Endothelial cell of hepatic sinusoid (primary cell): Measurements from ENCODE around the gene GRAMD1B.

Experiments
- in situ Hi-C: cut with HindIII; loops from 2 replicates; pipeline ENCODE4 v1.10.0; 2017; ENCODE audit warnings: low sequenced_read_pairs

GRAMD1B gene

DNA sequence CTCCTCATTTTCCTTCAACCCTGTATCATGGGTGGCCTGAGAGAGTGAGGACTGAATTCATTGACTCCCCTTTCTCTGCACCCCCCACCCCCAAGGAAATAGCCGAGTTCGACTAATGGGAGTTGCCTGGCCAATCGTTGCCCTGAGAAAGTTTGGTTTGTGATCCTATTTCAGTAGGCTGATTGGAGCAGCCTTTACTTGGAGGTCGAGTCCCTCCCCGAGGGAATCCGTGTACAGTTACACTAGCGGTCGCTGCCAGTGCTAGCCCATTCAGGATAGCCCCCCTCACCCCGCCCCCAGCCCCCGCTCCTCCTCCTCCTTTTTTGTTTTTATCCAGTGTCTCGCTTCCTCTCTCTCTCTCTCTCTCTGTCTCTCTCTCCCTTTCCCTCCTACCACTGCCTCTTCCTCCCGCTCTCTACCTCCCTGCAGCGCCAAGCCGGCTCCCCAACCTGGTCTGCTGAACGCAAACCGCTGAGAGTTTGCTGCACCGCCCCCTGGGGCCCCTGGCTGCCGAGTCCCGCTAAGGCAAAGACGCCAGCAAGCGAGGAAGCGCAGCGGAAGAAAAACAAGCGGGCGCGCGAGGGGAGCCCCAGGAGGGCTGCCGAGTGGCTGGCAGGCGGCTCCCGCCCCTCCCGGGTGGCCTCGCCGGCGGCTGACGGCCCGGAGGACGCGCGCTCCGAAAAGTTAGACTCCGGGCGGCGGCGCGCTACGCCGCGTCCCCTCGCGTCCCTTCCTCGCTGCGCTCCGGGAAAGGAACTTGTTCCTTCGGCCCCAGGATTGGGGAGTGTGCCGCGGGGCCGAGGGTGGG lies at the start of gene GRAMD1B:
TSS of gene GRAMD1B (plus strand) at position 357 of the 808 bp plus-strand sequence. CDS start 524 bp downstream, outside the sequence.
- in situ Hi-C loops: no loop called here

DNA sequence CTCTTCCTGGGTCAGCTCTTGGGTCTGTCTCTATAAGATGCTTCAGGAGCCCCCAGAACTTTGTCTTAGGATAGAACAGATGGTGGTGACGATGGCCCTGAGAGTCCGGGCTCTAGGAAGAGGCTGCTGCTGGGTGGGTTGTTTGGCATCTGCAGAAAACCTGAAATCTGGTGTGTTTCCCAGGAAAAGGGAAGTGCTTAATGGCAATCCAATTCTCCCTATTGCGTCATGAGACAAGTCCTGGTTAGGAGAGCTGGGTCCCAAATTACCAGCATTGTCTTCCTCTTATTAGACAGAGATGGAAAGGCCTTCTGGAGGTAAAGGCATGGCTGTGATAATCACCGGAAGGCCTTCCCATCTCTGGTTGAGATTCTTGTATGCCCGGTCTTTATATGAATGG lies 48.9 kb upstream of the GRAMD1B start:
- in situ Hi-C loops: no loop called here

DNA sequence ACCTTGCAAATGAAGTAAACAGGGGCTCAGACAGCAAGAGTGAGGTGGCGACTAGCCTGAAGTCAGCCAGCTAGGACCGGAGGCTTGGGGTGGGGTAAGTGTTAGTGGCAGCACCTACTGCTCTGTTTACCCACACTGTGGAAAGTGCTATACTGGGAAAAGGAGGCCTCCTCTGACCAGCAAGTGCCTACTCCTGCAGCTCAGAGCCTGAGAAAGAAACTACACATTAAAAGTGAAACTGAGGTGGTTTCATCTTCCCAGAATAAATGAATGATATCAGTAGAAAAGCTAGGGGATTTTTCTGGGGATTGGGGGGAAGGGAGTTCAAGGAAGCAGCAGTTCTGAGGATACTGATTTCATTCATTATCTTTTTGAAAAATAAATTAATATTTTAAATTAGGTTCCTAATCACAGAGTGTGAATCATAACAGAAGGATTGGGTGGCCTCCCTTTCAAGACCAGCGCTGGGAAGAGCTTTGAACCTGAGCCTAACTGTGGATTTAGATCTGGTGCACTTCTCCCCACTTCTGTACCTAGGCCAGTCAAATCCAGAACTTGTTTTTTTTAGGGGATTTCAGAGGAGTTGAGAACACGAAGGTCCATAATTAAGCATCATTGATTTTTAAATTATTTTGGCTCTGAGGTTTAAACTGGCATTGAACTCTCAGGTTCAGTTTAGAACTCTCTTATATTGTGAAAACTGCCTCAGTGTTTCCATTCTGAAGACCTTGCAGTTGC lies 48.1 kb upstream of the GRAMD1B start:
- in situ Hi-C loops: no loop called here

DNA sequence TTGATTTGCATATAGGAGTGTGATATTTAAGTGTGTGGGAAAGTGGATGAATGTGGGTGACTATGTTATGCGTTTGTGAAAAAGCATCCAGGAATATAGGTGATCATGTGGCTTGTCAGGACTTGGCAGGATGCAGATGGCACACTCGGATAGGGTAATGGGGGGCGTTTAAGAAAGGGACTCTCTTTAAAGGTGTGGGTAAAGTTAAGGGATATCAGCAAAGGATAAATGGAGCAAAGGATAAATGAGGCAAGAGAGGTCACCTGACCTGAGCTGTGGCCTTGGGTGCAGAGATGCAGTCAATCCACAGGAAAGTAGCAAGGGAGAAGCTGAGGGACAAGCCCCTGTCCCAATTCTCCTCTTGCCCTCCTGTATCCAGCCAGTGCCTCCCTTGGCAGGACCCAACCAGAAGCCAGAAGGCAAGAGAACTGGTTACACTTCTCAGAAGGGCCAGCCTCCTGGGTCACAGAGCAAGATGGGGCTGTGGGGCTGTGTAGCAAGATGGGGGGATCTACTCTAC lies 47.5 kb upstream of the GRAMD1B start:
- in situ Hi-C loops: no loop called here

DNA sequence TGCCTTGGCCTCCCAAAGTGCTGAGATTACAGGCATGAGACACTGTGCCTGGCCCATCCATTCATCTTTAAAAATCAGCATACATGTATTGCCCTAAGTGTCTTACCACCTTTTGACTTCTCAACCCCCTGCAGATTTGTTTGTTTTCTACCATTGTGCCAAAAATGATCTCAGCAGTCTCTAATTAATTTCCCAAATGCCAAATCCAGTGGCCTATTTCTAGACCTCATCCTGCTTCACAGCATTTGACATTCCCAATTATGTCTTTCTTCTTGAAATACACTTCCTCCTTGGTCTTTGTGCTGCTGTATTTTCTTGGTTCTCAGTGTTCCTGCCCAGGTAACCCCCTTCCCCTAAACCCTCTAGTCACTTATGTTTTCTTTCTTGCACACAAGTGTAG lies 46.0 kb upstream of the GRAMD1B start:
- in situ Hi-C loops: no loop called here

DNA sequence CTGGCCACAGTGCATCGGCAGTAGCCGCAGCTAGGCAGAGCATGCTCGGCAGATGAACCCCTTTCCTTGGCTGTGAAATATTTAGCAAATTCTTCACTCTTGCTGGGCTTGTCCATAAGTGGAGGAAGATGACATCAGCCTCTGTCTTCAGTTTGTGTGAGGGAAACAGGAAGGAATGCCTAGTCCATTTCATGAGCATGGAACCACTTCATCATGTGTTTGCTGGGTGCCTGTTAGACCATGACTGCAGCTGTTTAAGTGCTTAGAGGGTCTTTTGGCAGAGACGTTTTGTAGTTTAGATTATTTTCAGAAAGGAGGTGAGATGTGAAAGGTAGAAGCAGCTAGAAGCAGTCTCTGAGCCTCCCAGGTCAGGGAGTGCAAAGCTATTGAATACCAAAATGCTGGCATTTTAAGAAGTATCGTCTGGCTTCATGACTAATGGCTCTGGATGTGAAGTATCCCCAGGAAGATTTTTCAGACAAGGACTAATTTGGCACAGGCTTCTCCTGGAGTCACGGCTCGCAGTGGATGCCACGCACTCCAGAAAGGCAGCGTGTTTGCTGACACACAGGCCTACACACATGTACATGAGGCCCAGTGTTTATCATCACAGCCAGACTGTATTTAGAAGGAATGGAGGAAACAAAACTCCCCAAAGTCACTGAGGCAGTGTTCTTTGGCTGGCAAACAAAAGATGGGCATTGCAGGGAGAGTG lies 43.1 kb upstream of the GRAMD1B start:
- in situ Hi-C loops: no loop called here

DNA sequence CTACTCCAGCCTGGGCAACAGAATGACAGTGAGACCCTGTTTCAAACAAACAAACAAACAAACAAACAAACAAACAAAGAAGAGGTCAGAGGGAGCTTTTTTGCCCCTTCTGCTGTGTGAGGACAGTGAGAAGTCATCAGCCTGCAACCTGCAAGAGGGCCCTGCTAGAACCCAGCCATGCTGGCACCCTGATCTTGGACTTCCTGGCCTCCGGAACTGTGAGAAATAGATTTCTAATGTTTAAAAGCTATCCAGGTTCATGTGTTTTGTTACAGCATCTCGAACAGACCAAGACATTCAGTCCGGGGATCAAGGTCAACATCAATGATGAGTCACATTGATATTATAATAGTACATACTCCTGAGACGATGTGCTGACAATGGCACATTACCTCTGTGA lies 41.4 kb upstream of the GRAMD1B start:
- in situ Hi-C loops: no loop called here

DNA sequence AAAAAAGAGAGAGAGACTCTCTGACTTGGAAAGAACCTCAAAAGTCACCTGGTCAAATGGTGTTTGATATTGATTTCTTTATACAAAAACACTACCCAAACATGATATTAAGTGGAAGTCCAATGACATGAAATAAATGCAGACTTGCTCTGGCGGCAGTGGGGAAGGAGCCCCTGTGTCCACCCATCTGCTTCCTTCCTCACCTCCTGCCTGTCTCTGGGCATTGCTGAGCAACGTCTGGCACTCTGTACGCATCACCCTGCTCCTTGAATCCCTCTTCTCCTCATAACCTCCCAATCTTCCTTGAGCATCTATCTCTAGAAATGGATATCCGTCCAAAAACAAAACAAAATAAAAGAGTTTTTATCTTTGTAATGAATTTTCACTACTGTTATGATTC lies 39.9 kb upstream of the GRAMD1B start:
- in situ Hi-C loops: no loop called here

DNA sequence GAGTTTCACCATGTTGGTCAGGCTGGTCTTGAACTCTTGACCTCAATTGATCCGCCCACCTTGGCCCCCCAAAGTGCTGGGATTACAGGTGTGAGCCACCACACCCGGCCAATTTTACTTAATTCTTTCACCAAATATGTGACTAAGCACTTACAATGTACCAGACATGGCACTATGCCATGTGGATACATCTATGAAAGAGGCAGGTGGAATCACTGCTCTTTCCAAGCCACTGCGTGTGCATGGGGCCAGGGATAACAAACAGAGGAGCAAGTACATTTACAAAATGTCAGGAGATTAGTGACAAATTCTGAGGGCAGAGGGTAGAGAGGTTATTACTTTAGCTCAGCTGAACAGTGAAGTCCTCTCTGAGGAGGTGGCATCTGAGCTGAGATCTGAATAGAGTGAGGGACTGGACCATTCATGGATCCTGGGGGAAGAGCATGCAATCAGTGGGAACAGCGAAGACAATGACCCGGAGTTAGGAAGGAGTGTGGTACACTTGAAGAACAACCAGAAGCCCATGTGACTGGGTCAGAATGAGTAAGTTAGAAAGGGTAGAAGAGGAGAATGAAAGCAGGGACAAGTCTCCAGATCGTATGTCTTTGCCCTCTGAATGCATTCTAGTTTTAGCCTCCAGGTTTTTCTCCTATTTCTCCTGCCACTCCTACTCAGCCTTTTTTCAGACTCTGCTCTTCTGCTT lies 38.3 kb upstream of the GRAMD1B start:
- in situ Hi-C loops: no loop called here

DNA sequence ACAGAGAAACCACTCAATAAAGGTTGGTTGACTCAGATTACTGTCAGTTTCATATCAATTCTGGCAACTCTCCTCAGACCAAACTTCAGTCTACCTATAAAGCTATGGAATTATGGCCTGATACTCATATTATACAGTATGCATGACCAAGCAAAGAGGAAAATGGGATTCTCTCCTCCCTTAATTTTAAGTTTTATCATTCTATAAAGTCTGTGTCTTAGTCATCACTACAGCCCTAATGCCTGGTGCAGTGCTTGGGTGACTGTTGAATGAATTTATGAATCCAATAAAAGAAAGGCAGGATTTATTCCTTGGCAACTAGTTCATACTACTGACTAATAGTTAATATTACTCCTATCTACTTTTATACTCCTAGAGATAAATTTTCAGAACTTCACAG lies 37.6 kb upstream of the GRAMD1B start:
- in situ Hi-C loops: no loop called here

DNA sequence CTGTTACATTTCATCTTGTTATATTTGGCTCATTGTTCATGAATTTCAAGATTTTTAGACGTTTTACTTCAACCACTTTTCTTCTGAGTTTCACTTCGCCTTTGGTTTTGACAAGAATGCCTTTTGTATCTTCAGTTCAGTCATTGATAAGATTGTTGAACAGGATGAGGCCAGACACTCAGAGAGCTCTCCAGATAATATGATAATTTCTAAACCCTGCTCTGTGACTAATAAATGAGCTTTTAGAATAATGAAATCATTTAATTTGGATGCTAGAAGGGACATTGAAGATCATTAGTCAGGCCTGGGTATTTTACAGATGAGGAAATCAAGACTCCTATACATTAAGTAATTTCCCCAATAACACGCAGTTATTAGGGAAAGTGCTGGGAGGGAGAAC lies 37.2 kb upstream of the GRAMD1B start:
- in situ Hi-C loops: no loop called here

DNA sequence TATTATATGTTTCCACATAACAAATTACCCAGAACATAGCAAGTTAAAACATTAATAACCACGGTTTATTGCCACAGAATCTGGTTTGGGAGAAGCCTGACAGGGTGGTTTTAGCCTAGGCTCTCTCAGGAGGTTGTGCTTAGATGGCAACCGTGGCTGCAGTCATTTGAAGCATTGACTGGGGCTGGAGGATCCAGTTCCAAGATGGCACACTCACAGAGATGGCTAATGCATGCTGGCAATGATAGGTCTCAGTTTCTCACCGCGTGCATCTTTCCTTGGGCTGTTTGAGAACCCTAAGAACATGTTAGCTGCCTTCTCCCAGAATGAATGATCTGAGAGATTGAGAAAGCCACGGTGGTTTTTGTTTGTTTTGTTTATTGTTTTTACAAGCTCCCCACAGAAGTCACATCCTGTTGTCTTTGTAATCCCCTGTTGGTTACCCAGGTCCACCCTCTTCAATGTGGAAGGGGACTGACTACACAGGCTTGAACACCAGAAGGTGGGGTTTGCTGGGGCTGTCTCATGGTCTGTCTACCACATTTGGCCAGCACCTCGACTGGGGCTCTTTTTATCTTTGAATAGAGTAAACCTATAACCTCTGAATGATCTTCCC lies 36.6 kb upstream of the GRAMD1B start:
- in situ Hi-C loops: no loop called here

DNA sequence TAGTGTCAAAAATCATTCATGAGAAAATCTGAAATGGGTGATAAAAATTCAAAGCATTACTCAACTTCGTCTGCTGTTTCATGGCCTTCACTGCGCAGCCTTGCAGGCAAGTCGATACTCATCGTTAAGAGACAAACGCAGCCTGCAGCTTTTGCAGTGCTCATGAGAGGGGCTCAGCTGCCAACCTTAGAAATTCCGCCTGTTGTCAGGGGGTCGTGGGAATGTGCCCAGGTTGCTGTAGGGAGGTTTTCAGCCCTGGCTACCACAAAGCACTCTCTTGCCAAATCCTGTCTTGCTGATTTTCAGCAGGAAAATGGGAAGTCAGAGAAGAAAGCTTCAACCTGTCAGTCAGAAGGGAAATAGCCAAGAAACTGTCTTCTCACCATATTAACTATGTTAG lies 25.4 kb upstream of the GRAMD1B start:
- in situ Hi-C loops: loop anchor here (5.0 to 10.0 kb wide), 2 partner anchors 73 to 170 kb away; no protein-coding TSS in a partner anchor

DNA sequence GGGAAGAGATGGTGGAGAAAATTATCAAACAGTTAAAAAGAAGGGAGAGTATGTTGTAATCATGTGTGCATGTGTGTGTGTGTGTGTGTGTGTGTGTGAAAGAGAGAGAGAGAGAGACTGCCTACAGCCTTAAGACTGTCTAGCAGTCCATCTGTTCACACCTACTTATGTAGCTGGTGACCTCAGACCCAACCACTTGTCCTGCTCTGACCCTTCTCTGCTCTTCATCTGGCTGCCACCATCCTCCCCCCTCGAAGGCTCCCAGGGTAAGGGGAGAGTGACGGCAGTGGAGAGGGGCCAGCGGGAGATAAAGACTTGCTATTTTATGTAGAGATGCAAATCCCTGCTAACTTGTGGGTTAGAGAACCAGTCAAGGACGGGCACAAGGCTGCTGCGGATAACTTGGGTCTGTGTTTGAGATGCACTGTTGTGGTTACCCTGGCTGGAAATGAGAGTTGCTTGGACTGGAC lies 24.9 kb upstream of the GRAMD1B start:
- in situ Hi-C loops: loop anchor here (5.0 to 10.0 kb wide), 2 partner anchors 72 to 170 kb away; no protein-coding TSS in a partner anchor

DNA sequence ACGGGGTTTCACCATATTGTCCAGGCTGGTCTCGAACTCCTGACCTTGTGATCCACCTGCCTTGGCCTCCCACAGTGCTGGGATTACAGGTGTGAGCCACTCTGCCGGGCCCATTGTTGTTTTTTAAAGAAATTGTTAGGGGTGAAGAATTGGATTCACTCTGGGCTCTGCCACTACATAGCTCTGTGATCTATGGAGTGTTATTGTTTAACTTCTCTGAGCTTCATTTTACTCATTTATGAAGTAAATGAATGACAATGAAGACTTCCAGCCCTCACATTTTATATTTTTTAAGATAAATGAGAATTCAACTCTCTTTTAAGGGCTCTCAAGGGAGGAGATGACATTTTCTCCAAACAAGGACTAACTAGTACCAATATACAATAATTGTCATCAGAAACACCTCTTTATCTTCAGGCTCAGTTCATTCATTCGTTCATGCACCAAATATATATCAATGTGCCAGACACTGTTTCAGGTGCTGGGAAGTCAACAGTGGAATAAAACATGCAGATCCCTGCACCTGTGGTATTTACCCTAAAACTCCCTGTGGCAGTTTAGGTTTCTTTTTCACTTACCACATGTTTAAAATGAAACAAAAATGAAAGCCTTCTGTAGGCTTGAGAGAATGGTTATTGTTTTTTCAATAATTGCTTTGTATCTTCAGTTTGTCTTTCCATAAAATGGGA lies 23.5 kb upstream of the GRAMD1B start:
- in situ Hi-C loops: loop anchor here (5.0 to 10.0 kb wide), 2 partner anchors 71 to 168 kb away; no protein-coding TSS in a partner anchor

DNA sequence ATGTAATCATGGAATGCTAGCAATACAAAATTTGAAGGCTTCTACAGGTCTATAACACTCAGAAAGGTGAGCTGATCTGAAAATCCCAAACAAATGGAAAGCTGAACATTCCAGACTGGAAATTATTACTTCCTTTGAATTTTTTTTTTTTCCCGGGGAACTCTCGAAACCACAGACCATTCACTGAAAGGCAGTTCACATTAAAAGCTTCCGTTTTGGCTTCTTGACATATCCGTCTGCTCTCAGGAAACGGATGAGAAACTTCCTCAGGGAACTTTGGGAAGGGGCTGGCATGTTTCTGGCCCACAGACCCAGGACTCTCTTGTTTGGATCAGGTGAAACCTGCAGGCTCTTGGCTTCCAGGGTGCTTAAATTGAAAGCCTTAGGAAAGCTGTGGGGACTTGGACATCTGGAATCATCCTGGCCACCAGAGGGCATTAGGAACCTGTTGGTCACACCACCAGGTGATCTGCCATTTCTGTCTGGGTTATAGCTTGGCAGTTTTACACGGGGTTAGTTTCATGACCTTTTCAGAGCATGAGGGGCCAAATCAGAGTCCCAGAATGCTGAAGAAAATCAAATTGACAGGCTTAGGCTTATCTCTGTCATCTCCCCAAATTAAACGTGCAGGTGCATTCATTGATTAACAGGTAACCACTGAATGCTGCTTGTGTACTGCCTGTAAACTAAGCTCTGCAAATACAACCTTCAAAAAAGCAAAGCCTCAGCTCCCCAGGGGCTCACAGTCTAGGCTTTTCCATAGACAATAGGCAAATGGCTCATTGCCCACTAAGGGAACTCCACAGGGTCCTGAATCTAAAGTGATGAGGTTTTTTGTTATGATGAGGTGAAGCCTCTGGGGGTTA lies 22.7 kb upstream of the GRAMD1B start:
- in situ Hi-C loops: loop anchor here (5.0 to 10.0 kb wide), 2 partner anchors 70 to 167 kb away; no protein-coding TSS in a partner anchor

DNA sequence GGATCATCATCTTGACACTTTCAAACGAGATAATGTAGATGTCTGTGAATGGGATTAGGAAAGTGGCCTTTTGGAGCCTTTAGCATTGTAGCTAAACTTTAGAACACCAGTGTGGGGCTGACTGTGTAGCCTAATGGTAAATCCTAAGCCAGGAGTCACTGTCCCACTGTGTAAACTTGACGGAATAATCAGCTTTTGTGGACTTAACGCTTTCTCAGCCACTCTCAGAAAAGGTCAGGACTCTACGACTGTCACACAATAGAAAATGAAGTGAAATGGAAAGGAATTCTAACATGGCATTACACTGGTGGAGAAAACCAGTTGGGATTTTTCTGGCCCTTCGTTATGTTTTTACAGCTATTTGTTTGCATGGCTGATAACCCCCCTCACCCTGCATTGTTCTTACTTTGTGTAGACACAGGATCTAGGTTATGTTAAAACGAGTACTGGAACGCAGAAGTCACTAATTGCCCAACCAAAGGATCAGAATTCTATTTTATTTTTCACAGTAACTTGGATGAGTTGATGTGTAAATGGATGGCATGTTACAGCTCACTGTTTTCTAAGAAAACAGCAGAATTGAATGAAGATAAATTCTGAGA lies 22.0 kb upstream of the GRAMD1B start:
- in situ Hi-C loops: loop anchor here (5.0 to 10.0 kb wide), 2 partner anchors 69 to 167 kb away; no protein-coding TSS in a partner anchor
